Measurements from ENCODE around the gene IL2RA.
"Not testable (repeated sequence)": the region's sequence is repeated elsewhere in the genome, so short reads cannot be mapped to it uniquely, and the experiment has no call there.

The IL2RA gene

GRCh38 chr10:6005161-6005804, 56.9 kb downstream of the IL2RA start:
- peaks cover 30% of the 10 kb centered on the region; the same call in 1 of the 2 replicates for H3K27me3 ChIP-seq (ENCODE audit: insufficient read depth, low read length)
- H3K4me1 ChIP-seq (ENCODE audit: control insufficient read depth, insufficient read depth, low read length, unreplicated experiment); H3K4me3 ChIP-seq (ENCODE audit: low read depth, low read length); H2AFZ ChIP-seq (ENCODE audit: low read length, unreplicated experiment); H3K36me3 ChIP-seq (ENCODE audit: insufficient read depth, low read length); H3K79me2 ChIP-seq (ENCODE audit: control insufficient read depth, insufficient read depth, low read length, unreplicated experiment); H3K27ac ChIP-seq (ENCODE audit: low read depth, low read length): not testable (repeated sequence)

- no peaks in the 10 kb centered on the region for H3K36me3 ChIP-seq (ENCODE audit: insufficient read depth, low read length)
- peaks cover 45% of the 10 kb centered on the region for H3K27me3 ChIP-seq (ENCODE audit: insufficient read depth, low read length)
- H3K27ac ChIP-seq (ENCODE audit: low read depth, low read length), result no peak overlapping the region
- no peaks in the 10 kb centered on the region for H3K4me1 ChIP-seq (ENCODE audit: control insufficient read depth, insufficient read depth, low read length, unreplicated experiment)
- H2AFZ ChIP-seq (ENCODE audit: low read length, unreplicated experiment), result no peak overlapping the region
- H3K4me3 ChIP-seq (ENCODE audit: low read depth, low read length), result no peak overlapping the region
- H3K79me2 ChIP-seq (ENCODE audit: control insufficient read depth, insufficient read depth, low read length, unreplicated experiment), result no peaks in the 10 kb centered on the region
Measured at GRCh38 chr10:6002809-6003510, 59.2 kb downstream of the IL2RA start.

- peaks cover 39% of the 10 kb centered on the region for H3K27me3 ChIP-seq (ENCODE audit: insufficient read depth, low read length)
- H3K4me1 ChIP-seq (ENCODE audit: control insufficient read depth, insufficient read depth, low read length, unreplicated experiment), result no peaks in the 10 kb centered on the region
- no peak overlapping the region for H3K27ac ChIP-seq (ENCODE audit: low read depth, low read length)
- no peaks in the 10 kb centered on the region for H3K79me2 ChIP-seq (ENCODE audit: control insufficient read depth, insufficient read depth, low read length, unreplicated experiment)
- H2AFZ ChIP-seq (ENCODE audit: low read length, unreplicated experiment), result no peak overlapping the region
- no peaks in the 10 kb centered on the region for H3K36me3 ChIP-seq (ENCODE audit: insufficient read depth, low read length)
- H3K4me3 ChIP-seq (ENCODE audit: low read depth, low read length), result no peak overlapping the region
Measured at GRCh38 chr10:5999440-6000165, 62.6 kb downstream of the IL2RA start.

- H3K4me1 ChIP-seq (ENCODE audit: control insufficient read depth, insufficient read depth, low read length, unreplicated experiment), result no peaks in the 10 kb centered on the region
- H2AFZ ChIP-seq (ENCODE audit: low read length, unreplicated experiment), result no peak overlapping the region
- H3K79me2 ChIP-seq (ENCODE audit: control insufficient read depth, insufficient read depth, low read length, unreplicated experiment), result no peaks in the 10 kb centered on the region
- H3K27ac ChIP-seq (ENCODE audit: low read depth, low read length), result no peak overlapping the region
- peaks cover 33% of the 10 kb centered on the region for H3K27me3 ChIP-seq (ENCODE audit: insufficient read depth, low read length)
- H3K4me3 ChIP-seq (ENCODE audit: low read depth, low read length), result no peak overlapping the region
- no peaks in the 10 kb centered on the region for H3K36me3 ChIP-seq (ENCODE audit: insufficient read depth, low read length)
Measured at GRCh38 chr10:5996696-5997095, 65.5 kb downstream of the IL2RA start.

- H2AFZ ChIP-seq (ENCODE audit: low read length, unreplicated experiment), result no peak overlapping the region
- H3K4me3 ChIP-seq (ENCODE audit: low read depth, low read length), result no peak overlapping the region
- no peaks in the 10 kb centered on the region for H3K4me1 ChIP-seq (ENCODE audit: control insufficient read depth, insufficient read depth, low read length, unreplicated experiment)
- no peaks in the 10 kb centered on the region for H3K36me3 ChIP-seq (ENCODE audit: insufficient read depth, low read length)
- no peak overlapping the region for H3K27ac ChIP-seq (ENCODE audit: low read depth, low read length)
- no peaks in the 10 kb centered on the region for H3K79me2 ChIP-seq (ENCODE audit: control insufficient read depth, insufficient read depth, low read length, unreplicated experiment)
- H3K27me3 ChIP-seq (ENCODE audit: insufficient read depth, low read length), result peaks cover 5% of the 10 kb centered on the region; the same call in 1 of the 2 replicates
Measured at GRCh38 chr10:5992398-5992797, 69.8 kb downstream of the IL2RA start.

GRCh38 chr10:5991708-5992107, 70.5 kb downstream of the IL2RA start:
- H3K27me3 ChIP-seq (ENCODE audit: insufficient read depth, low read length), result peaks cover 4% of the 10 kb centered on the region; the same call in 1 of the 2 replicates
- H3K4me3 ChIP-seq (ENCODE audit: low read depth, low read length), result no peak overlapping the region
- H3K79me2 ChIP-seq (ENCODE audit: control insufficient read depth, insufficient read depth, low read length, unreplicated experiment), result no peaks in the 10 kb centered on the region
- no peaks in the 10 kb centered on the region for H3K36me3 ChIP-seq (ENCODE audit: insufficient read depth, low read length)
- H2AFZ ChIP-seq (ENCODE audit: low read length, unreplicated experiment), result no peak overlapping the region
- H3K4me1 ChIP-seq (ENCODE audit: control insufficient read depth, insufficient read depth, low read length, unreplicated experiment), result no peaks in the 10 kb centered on the region
- no peak overlapping the region for H3K27ac ChIP-seq (ENCODE audit: low read depth, low read length)

GRCh38 chr10:5989756-5990155, 72.4 kb downstream of the IL2RA start:
- H3K4me1 ChIP-seq (ENCODE audit: control insufficient read depth, insufficient read depth, low read length, unreplicated experiment), result peaks cover 9% of the 10 kb centered on the region
- no peak overlapping the region for H3K27ac ChIP-seq (ENCODE audit: low read depth, low read length)
- H3K79me2 ChIP-seq (ENCODE audit: control insufficient read depth, insufficient read depth, low read length, unreplicated experiment), result no peaks in the 10 kb centered on the region
- H3K36me3 ChIP-seq (ENCODE audit: insufficient read depth, low read length), result no peaks in the 10 kb centered on the region
- no peak overlapping the region for H2AFZ ChIP-seq (ENCODE audit: low read length, unreplicated experiment)
- peaks cover 4% of the 10 kb centered on the region; the same call in 1 of the 2 replicates for H3K27me3 ChIP-seq (ENCODE audit: insufficient read depth, low read length)
- H3K4me3 ChIP-seq (ENCODE audit: low read depth, low read length), result no peak overlapping the region

- Histone ChIP-seq H2AFZ (ENCODE audit: low read length, unreplicated experiment) (no peak overlapping the region), H3K27me3 (ENCODE audit: insufficient read depth, low read length) (no peaks in the 10 kb centered on the region; the same call in 1 of the 2 replicates), H3K36me3 (ENCODE audit: insufficient read depth, low read length) (no peaks in the 10 kb centered on the region), H3K4me1 (ENCODE audit: control insufficient read depth, insufficient read depth, low read length, unreplicated experiment) (peaks cover 9% of the 10 kb centered on the region), H3K4me3 (ENCODE audit: low read depth, low read length) (no peak overlapping the region), H3K27ac (ENCODE audit: low read depth, low read length) (no peak overlapping the region), H3K79me2 (ENCODE audit: control insufficient read depth, insufficient read depth, low read length, unreplicated experiment) (no peaks in the 10 kb centered on the region)
Measured at GRCh38 chr10:5988336-5988920, 73.7 kb downstream of the IL2RA start.

- Histone ChIP-seq H3K27me3 (ENCODE audit: insufficient read depth, low read length) (no peaks in the 10 kb centered on the region; the same call in 1 of the 2 replicates), H2AFZ (ENCODE audit: low read length, unreplicated experiment) (no peak overlapping the region), H3K4me1 (ENCODE audit: control insufficient read depth, insufficient read depth, low read length, unreplicated experiment) (peaks cover 9% of the 10 kb centered on the region), H3K36me3 (ENCODE audit: insufficient read depth, low read length) (no peaks in the 10 kb centered on the region), H3K4me3 (ENCODE audit: low read depth, low read length) (no peak overlapping the region), H3K27ac (ENCODE audit: low read depth, low read length) (no peak overlapping the region), H3K79me2 (ENCODE audit: control insufficient read depth, insufficient read depth, low read length, unreplicated experiment) (no peaks in the 10 kb centered on the region)
Measured at GRCh38 chr10:5987747-5988146, 74.4 kb downstream of the IL2RA start.

- no peak overlapping the region for H2AFZ ChIP-seq (ENCODE audit: low read length, unreplicated experiment)
Measured at GRCh38 chr10:5985029-5985428, 77.1 kb downstream of the IL2RA start.

More at GRCh38 chr10:5985029-5985428, 77.1 kb downstream of the IL2RA start:
- peaks cover 9% of the 10 kb centered on the region for H3K4me1 ChIP-seq (ENCODE audit: control insufficient read depth, insufficient read depth, low read length, unreplicated experiment)
- H3K27me3 ChIP-seq (ENCODE audit: insufficient read depth, low read length), result no peaks in the 10 kb centered on the region
- H3K27ac ChIP-seq (ENCODE audit: low read depth, low read length), result no peak overlapping the region
- H3K4me3 ChIP-seq (ENCODE audit: low read depth, low read length), result no peak overlapping the region
- H3K79me2 ChIP-seq (ENCODE audit: control insufficient read depth, insufficient read depth, low read length, unreplicated experiment), result no peaks in the 10 kb centered on the region
- no peaks in the 10 kb centered on the region for H3K36me3 ChIP-seq (ENCODE audit: insufficient read depth, low read length)

Measured in ACC112 (cell line).